ENCODE measurements around the gene THAP5. TPM values are rescaled to one million over a fixed set of nuclear protein-coding genes. Genes with fewer than 3 reads are reported as not detected.

The THAP5 gene
- total RNA-seq, 1 experiment from 2014 or later, result 11.8 TPM

DNA sequence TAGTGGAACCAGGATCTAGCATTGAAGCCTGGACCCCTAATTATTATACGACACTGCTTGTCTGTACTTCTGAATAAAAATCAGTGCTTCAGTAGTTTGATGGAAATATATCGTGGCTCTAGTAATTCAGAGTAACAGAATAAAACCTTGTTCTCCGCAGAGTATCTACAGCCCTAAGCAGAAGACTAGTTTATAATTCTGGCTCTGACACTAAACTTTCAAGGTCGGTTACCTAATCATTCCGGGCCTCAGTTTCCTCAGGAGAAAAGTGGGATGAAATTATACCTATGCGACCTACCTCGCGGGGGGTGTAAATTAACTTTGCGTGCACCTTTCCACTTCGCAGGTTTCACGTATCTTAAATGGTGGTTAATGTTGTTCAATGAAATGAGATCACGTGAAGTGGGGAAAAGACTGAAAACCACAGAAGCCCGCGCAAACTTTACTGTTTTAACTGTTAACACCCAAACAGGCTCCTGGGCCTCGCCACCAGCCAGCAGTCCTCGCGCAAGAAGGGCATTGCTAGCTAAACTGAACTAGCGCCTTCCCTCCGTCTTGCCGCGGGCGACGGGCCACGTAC is 615 bp downstream of the THAP5 start:
- intact Hi-C loops (cut with micrococcal nuclease), result loop anchor here (1.0 kb wide), 1 partner anchor 43 kb away; the partner anchor contains the start of gene PNPLA8
- Histone ChIP-seq H3K4me1 (ENCODE audit: insufficient read depth, low read length) (peaks cover 17% of the 10 kb centered on the region), H3K4me2 (ENCODE audit: low read length) (peak overlapping the region; percentile 85), H3F3A (ENCODE audit: low read length, unreplicated experiment) (no peaks in the 10 kb centered on the region), H3K4me3 (ENCODE audit: low read length) (peak overlapping the region; percentile 73), H3K27ac (ENCODE audit: low read length) (peak overlapping the region; percentile 59), H3K9me2 (replicated peaks; ENCODE audit: low read length) (no peaks in the 10 kb centered on the region), H4K20me1 (ENCODE audit: low read length) (0 out of 2 replicates have a peak, but pooled peaks cover 7% of the 10 kb centered on the region), H3K9ac (ENCODE audit: low read length) (peak overlapping the region; percentile 90), H3K36me3 (ENCODE audit: low read depth, low read length) (peaks cover 17% of the 10 kb centered on the region), H3K9me3 (ENCODE audit: low read length) (no peaks in the 10 kb centered on the region), H3K27me3 (ENCODE audit: low read length) (no peaks in the 10 kb centered on the region), H3K79me2 (ENCODE audit: low read length) (peaks cover 69% of the 10 kb centered on the region), H2AFZ (ENCODE audit: low read length) (peak overlapping the region; percentile 65)
- CTCF ChIA-PET, result no interaction called here
- no peak for TF ChIP-seq EZH2 (IDR thresholded peaks at IDR 0.05; ENCODE audit: low read length, unreplicated experiment)
- TF ChIP-seq EZH2phosphoT487 (IDR thresholded peaks at IDR 0.05; ENCODE audit: borderline replicate concordance, low read length), result no peak
- TF ChIP-seq, protein P1, sequence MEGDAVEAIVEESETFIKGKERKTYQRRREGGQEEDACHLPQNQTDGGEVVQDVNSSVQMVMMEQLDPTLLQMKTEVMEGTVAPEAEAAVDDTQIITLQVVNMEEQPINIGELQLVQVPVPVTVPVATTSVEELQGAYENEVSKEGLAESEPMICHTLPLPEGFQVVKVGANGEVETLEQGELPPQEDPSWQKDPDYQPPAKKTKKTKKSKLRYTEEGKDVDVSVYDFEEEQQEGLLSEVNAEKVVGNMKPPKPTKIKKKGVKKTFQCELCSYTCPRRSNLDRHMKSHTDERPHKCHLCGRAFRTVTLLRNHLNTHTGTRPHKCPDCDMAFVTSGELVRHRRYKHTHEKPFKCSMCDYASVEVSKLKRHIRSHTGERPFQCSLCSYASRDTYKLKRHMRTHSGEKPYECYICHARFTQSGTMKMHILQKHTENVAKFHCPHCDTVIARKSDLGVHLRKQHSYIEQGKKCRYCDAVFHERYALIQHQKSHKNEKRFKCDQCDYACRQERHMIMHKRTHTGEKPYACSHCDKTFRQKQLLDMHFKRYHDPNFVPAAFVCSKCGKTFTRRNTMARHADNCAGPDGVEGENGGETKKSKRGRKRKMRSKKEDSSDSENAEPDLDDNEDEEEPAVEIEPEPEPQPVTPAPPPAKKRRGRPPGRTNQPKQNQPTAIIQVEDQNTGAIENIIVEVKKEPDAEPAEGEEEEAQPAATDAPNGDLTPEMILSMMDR (conservative IDR thresholded peaks at IDR 0.05; ENCODE audit: low read depth, low read length), result no peak
- no peak for ATAC-seq
- no peak for DNase-seq
- POLR2A ChIA-PET (ENCODE audit: unreplicated experiment), result interaction anchor here (0.6 kb wide), 1 partner anchor 42 kb away, joined by 4 read pairs; no protein-coding TSS in a partner anchor
- TSS peak; percentile 67 for BruUV-seq (replicated peaks)

DNA sequence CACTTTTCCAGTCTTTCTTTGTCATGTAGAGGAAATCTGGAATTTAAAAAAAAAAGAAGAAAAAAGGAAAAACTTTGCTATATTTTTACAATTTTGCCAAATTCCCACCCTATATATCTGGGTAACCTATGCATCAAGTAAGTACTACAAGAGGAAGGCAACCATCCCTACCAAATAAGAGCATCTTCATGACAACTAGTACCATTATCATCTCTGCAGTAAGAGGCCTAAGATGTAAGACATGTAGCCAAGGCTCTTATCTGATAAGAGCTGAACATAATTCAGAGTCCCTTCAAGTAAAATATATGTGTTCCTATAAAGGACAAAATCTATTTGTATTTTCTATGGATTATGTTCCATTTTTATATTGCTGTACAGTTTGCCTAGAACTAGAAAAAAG is 3.5 kb downstream of the THAP5 start:
- Histone ChIP-seq H3K9me3 (ENCODE audit: low read length) (no peaks in the 10 kb centered on the region), H3K4me2 (ENCODE audit: low read length) (no peak overlapping the region), H3K27ac (ENCODE audit: low read length) (no peak overlapping the region), H3K4me1 (ENCODE audit: insufficient read depth, low read length) (peaks cover 9% of the 10 kb centered on the region; the same call in 1 of the 2 replicates), H3K36me3 (ENCODE audit: low read depth, low read length) (peaks cover 6% of the 10 kb centered on the region; the same call in 1 of the 2 replicates), H3K4me3 (ENCODE audit: low read length) (no peak overlapping the region), H3K79me2 (ENCODE audit: low read length) (peaks cover 51% of the 10 kb centered on the region), H3K9me2 (replicated peaks; ENCODE audit: low read length) (no peaks in the 10 kb centered on the region), H4K20me1 (ENCODE audit: low read length) (0 out of 2 replicates have a peak, but pooled peaks cover 4% of the 10 kb centered on the region), H3K27me3 (ENCODE audit: low read length) (no peaks in the 10 kb centered on the region), H3K9ac (ENCODE audit: low read length) (no peak overlapping the region), H2AFZ (ENCODE audit: low read length) (no peak overlapping the region), H3F3A (ENCODE audit: low read length, unreplicated experiment) (no peaks in the 10 kb centered on the region)
- BruUV-seq (replicated peaks), result no TSS peak
- CTCF ChIA-PET, result no interaction called here
- ATAC-seq, result no peak
- POLR2A ChIA-PET (ENCODE audit: unreplicated experiment), result no interaction called here
- no peak for DNase-seq
- intact Hi-C loops (cut with micrococcal nuclease), result no loop called here
- TF ChIP-seq EZH2phosphoT487 (IDR thresholded peaks at IDR 0.05; ENCODE audit: borderline replicate concordance, low read length) (no peak), EZH2 (IDR thresholded peaks at IDR 0.05; ENCODE audit: low read length, unreplicated experiment) (no peak)
- TF ChIP-seq, protein P1 (conservative IDR thresholded peaks at IDR 0.05; ENCODE audit: low read depth, low read length), result no peak

DNA sequence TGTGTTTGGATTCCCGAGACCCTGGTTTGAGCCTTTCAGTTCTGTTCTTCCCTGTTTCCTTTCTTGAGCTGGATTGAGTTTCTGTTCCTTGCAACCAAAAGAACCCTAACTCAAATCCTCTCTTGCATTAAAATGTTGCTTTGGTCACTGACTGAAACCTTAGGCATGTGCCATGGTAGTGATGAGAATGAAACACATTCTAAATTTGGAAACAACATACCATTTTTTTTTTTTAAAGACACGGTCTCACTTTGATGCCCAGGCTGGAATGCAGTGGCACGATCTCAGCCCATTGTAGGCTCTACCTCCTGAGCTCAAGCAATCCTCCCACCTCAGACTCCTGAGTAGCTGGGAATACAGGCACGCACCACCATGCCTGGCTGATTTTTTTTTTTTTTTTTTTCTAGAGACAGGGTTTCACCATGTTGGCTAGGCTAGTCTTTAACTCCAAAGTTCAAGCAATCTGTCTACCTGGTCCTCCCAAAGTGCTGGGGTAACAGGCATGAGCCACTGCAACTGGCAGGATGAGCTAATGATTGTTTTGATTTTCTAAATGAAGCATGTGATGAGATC is 8.4 kb downstream of the THAP5 start:
- no peaks in the 10 kb centered on the region for H4K20me1 ChIP-seq (ENCODE audit: low read length)
- ATAC-seq (no peak), DNase-seq (no peak)
- H3K27me3 ChIP-seq (ENCODE audit: low read length), result no peaks in the 10 kb centered on the region
- peaks cover 6% of the 10 kb centered on the region; the same call in 1 of the 2 replicates for H3K36me3 ChIP-seq (ENCODE audit: low read depth, low read length)
- H3K79me2 ChIP-seq (ENCODE audit: low read length), result peaks cover 7% of the 10 kb centered on the region
- H3F3A ChIP-seq (ENCODE audit: low read length, unreplicated experiment), result no peaks in the 10 kb centered on the region
- no peak overlapping the region for H3K9ac ChIP-seq (ENCODE audit: low read length)
- H3K4me2 ChIP-seq (ENCODE audit: low read length), result no peak overlapping the region
- no peak for TF ChIP-seq EZH2 (IDR thresholded peaks at IDR 0.05; ENCODE audit: low read length, unreplicated experiment)
- ChIA-PET POLR2A (ENCODE audit: unreplicated experiment) (interaction anchor here (0.6 kb wide), 1 partner anchor 13 kb away, joined by 5 read pairs; no protein-coding TSS in a partner anchor), CTCF (interaction anchor here (0.5 kb wide), 1 partner anchor 387 kb away, joined by 3 read pairs; no protein-coding TSS in a partner anchor)
- no peaks in the 10 kb centered on the region for H3K9me2 ChIP-seq (replicated peaks; ENCODE audit: low read length)
- no peaks in the 10 kb centered on the region for H3K9me3 ChIP-seq (ENCODE audit: low read length)
- intact Hi-C loops (cut with micrococcal nuclease), result no loop called here
- H3K4me3 ChIP-seq (ENCODE audit: low read length), result no peak overlapping the region
- H3K4me1 ChIP-seq (ENCODE audit: insufficient read depth, low read length), result no peaks in the 10 kb centered on the region
- no TSS peak for BruUV-seq (replicated peaks)
- H3K27ac ChIP-seq (ENCODE audit: low read length), result no peak overlapping the region
- no peak overlapping the region for H2AFZ ChIP-seq (ENCODE audit: low read length)
